ENCODE measurements around the gene PGM5. TPM values are rescaled to one million over a fixed set of nuclear protein-coding genes. Genes with fewer than 3 reads are reported as not detected.
"Not testable (repeated sequence)": the region's sequence is repeated elsewhere in the genome, so short reads cannot be mapped to it uniquely, and the experiment has no call there.

PGM5 gene
- total and polyA plus RNA-seq, 5 experiments from 2014 or later = not detected

DNA sequence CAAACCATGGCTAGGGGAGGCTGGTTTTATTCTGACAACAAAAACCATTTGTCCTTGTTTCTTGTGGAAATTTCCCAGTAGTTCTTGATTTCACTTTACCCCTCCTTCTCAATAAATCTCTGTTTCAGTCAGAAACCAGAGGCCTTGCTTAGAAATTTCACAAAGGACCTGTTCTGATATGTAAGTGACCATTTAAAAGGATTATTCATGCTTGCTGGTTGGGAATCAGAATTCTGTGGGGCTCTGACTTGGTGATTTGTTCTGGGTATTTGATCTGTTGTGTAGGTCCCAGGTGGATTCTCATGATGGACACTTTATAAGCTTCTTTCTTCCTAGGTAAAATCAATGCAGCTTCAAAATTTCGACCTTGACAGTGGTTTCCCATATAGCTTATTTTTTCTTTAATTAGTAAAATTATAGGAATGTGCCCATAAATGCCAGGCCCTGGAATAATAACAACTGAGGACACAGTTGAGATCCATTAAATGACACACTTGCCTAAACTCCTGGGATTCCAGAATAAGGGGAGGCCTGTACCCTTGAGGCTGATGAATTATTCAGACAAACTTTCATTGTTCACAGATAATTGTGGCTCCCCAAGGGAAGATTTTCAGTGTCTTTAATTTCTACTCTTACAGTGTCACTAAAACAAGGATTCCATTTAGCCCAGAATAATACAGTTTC lies 40.1 kb downstream of the PGM5 start:
- POLR2A ChIA-PET, H3K4me3 Mint-ChIP-seq, DNase-seq, H3K4me1 Mint-ChIP-seq, ATAC-seq, H3K9me3 Mint-ChIP-seq, H3K27ac Mint-ChIP-seq, H3K36me3 Mint-ChIP-seq: not testable (repeated sequence)
- peaks cover 0 to 10% (median 8%) of the 10 kb centered on the region in 5 donors for H3K27me3 Mint-ChIP-seq

DNA sequence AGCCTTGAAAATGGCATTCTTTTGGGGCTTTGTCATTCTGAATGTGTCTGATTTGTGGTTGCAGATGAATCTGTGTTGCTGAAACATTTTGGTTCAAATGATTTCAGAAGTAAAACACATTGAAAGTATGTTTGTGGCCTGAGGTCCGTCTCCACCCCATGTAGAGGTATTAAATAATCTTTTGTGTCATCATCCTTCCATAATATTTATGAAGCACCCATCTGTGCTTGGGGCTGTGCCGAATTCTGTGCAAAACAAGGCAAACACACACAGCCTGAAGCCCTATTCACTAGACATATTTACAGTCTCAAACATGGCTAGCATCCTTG lies 40.6 kb downstream of the PGM5 start:
- POLR2A ChIA-PET, H3K9me3 Mint-ChIP-seq, ATAC-seq, DNase-seq, H3K27ac Mint-ChIP-seq, H3K4me3 Mint-ChIP-seq, H3K36me3 Mint-ChIP-seq, H3K4me1 Mint-ChIP-seq: not testable (repeated sequence)
- H3K27me3 Mint-ChIP-seq = peaks cover 0 to 10% (median 8%) of the 10 kb centered on the region in 5 donors

DNA sequence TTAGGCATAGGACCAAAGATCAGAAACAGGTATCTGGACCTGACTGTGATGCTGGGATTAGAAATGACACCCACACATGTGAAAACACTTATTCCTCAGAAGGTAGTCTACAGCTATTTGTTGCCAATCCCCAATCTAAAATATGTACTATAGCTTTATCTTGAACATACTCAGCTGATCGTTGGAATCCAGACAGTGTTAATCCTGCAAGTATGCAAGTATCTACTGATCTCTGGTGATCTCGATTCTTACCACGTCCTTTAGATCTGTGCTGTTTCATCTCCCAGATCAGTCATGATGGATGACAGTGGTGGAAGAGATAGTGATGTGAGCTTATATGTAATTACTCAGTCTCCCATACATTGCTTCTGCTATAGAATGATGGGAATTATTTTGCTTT lies 41.4 kb downstream of the PGM5 start:
- H3K36me3 Mint-ChIP-seq, H3K4me3 Mint-ChIP-seq, H3K27ac Mint-ChIP-seq, DNase-seq, H3K4me1 Mint-ChIP-seq, H3K9me3 Mint-ChIP-seq, ATAC-seq, POLR2A ChIA-PET: not testable (repeated sequence)
- H3K27me3 Mint-ChIP-seq = peaks cover 0 to 10% (median 8%) of the 10 kb centered on the region in 5 donors

DNA sequence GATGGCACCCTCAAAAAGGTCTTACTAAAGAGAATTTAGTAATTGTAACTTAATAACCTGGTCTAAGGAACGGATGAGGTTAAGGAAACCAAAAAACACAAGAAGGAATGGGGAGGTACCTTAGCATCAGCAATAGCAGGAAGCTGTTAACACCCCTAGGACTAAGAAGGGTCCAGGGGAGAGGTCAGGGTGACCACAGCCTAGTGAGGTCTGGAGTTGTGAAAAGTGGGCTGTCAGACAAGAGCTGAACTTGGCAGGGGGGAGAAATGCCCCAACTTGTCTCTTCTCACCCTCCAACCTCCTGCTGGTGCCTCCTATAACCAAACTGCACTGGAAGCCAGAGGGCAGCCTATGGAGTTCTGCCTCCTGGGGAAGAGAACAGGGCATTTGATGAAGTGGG lies 41.9 kb downstream of the PGM5 start:
- H3K36me3 Mint-ChIP-seq, POLR2A ChIA-PET, H3K4me1 Mint-ChIP-seq, H3K4me3 Mint-ChIP-seq, H3K9me3 Mint-ChIP-seq, ATAC-seq, DNase-seq, H3K27ac Mint-ChIP-seq: not testable (repeated sequence)
- peaks cover 0 to 10% (median 8%) of the 10 kb centered on the region in 5 donors for H3K27me3 Mint-ChIP-seq

DNA sequence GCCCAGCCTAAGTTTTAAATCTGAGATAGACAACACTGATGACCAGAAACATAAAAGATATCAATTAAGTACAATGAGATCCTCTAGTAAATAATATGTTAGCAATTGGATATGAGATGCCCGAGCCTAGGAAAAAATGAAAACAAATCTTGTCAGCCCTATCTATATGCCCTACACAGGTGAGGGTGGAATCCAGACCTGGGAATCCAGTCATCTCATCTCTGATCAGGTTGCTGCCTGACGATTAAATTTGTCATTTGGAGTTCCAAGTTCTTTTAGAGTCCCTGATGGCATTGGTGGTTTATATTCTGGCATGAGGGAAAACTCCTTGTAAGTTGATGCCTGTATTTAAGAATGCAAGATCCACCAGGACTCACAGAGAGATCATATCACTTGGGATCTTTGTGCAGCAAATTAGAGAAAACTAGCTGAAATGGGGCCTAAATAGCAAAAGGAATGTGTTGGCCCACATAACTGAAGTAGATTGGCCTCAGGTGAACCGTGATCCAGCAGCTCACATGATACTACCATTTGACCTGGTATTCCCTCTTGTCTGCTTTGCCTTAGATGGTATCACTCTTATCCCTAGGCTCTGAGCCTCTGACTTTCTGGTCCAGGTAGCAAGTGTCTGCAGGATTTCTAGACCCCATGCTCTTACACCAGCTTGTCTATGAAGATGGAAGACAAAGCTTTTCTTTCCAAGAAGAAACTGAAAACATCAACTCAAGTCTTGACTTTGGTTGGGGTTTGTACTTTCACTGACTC lies 48.2 kb downstream of the PGM5 start:
- POLR2A ChIA-PET, H3K4me1 Mint-ChIP-seq, H3K4me3 Mint-ChIP-seq, DNase-seq, H3K36me3 Mint-ChIP-seq, H3K27ac Mint-ChIP-seq, ATAC-seq, H3K9me3 Mint-ChIP-seq: not testable (repeated sequence)
- peaks cover 0 to 19% (median 7%) of the 10 kb centered on the region in 5 donors for H3K27me3 Mint-ChIP-seq

DNA sequence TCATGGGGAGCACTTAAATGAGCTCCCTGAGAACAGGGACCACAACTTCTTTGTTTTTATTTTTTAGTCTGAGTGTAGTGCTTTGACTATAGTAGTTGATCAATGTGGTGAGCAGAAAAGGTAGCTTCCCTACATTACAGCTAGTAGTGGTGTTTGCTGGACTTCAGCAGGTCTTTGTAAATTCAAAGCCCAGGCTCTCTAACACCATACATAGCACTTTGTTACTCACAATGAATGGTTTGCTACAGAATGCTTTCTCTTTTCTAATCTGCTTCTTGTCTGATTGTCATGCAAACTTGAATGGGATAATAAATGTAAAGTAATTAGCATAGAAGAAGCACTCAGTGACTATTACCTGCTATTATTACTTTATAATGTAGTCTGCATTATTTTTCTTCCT lies 55.5 kb downstream of the PGM5 start:
- H3K4me3 Mint-ChIP-seq, H3K27ac Mint-ChIP-seq, H3K4me1 Mint-ChIP-seq, POLR2A ChIA-PET, ATAC-seq, DNase-seq, H3K9me3 Mint-ChIP-seq, H3K36me3 Mint-ChIP-seq: not testable (repeated sequence)
- H3K27me3 Mint-ChIP-seq = peaks cover 0 to 10% (median 2%) of the 10 kb centered on the region in 5 donors

DNA sequence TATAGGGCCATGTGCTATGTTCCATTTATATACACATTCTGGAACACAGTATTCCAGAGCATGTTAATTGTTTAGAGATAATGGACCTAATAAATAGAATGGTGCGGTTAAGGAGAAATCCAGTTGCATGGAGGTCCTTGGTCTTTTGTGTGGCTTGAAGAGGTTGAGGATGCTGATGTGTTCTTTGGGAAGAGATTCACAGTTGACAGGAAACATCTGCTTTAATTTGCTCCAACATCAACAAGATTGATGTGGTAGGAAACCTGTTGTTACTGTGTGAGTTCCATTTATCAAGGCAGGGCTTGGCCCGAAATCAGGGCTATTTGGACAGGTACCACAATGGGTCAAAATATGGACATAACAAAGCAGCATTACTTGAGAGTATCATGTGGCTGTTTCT lies 56.3 kb downstream of the PGM5 start:
- H3K36me3 Mint-ChIP-seq, H3K4me3 Mint-ChIP-seq, H3K27ac Mint-ChIP-seq, DNase-seq, POLR2A ChIA-PET, ATAC-seq, H3K4me1 Mint-ChIP-seq, H3K9me3 Mint-ChIP-seq: not testable (repeated sequence)
- H3K27me3 Mint-ChIP-seq = peaks cover 0 to 15% (median 2%) of the 10 kb centered on the region in 5 donors

DNA sequence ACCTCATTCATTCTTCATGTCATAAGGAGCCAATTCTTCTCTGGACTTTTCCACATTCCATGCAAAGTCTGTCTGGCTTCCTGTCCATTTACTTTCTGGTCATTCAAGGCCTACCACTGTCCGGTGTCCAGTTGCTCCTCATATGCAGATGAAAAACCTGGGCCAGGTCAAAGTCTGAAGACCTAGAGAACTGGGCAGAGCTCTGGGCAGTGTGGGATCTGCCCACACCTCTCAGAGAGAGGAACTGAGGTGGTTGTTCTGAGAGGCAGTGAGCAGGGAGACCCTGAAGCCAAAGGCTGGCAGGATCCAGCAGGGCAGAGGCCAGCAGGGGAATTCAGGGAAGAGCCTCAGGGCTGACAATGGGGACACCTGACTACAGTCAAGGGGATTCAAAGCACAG lies 58.7 kb downstream of the PGM5 start:
- DNase-seq, H3K9me3 Mint-ChIP-seq, H3K27ac Mint-ChIP-seq, ATAC-seq, POLR2A ChIA-PET, H3K36me3 Mint-ChIP-seq, H3K4me3 Mint-ChIP-seq, H3K4me1 Mint-ChIP-seq: not testable (repeated sequence)
- H3K27me3 Mint-ChIP-seq = peaks cover 0 to 26% (median 8%) of the 10 kb centered on the region in 5 donors

DNA sequence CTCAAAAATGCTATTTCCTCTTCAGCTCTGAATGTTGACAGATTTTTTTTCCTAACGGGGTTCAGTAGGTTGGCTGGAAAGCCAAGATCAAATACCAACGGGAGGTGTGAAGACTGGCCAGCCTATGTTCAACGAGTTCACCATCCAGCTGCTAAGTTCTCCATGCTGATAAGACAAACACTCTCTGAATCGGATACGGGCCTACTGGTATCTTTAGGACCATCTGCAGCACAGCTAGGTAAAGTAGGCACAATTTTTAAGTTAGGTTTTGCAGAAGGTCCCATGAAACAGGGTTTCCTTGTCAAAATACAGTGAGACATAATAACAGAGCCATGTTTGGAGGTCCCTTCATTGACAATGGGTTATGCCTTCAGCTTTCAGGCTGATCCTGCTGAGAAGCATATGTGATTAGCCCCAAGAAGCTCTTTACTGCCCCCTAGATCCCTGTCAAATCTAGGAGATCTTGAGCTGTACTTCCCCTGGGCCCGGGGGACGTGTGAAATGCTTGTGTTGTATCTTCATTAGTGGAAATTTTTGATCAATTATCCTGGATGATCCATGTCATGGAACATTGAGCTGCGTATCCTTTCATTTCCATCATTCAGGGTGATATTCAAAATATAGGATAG lies 60.6 kb downstream of the PGM5 start:
- POLR2A ChIA-PET = no interaction called here
- peaks cover 0 to 42% (median 10%) of the 10 kb centered on the region in 5 donors for H3K27me3 Mint-ChIP-seq
- DNase-seq = no peak
- ATAC-seq = no peak
- H3K36me3 Mint-ChIP-seq = no peaks in the 10 kb centered on the region
- H3K4me1 Mint-ChIP-seq = no peaks in the 10 kb centered on the region
- no peak overlapping the region for H3K4me3 Mint-ChIP-seq
- H3K27ac Mint-ChIP-seq = no peak overlapping the region
- H3K9me3 Mint-ChIP-seq = no peaks in the 10 kb centered on the region

DNA sequence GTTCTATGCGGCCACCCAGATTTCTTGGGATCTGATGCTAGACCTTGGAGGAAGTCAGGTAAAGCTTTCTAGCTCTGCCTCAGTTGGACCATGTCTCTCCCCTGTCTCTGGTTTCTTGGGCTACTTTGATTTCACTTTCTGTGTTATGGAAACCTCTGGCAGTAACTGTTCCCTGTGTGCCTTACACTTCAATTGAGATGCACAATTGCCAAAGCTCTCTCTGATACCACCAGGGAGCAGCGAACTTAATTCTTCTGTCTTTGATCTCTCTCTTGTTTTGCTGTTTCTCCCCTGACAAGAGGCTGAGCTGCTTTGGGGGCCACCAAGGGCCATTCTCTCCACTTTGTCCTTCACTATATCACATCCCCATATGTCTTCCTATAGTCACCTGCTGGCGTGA lies 61.4 kb downstream of the PGM5 start:
- H3K27ac Mint-ChIP-seq = no peak overlapping the region
- ATAC-seq = no peak
- H3K36me3 Mint-ChIP-seq = no peaks in the 10 kb centered on the region
- POLR2A ChIA-PET = no interaction called here
- H3K9me3 Mint-ChIP-seq = peaks cover 0 to under 1% (median 0%) of the 10 kb centered on the region in 9 donors
- no peak for DNase-seq
- peaks cover 0 to 44% (median 12%) of the 10 kb centered on the region in 5 donors for H3K27me3 Mint-ChIP-seq
- H3K4me1 Mint-ChIP-seq = no peaks in the 10 kb centered on the region
- H3K4me3 Mint-ChIP-seq = no peak overlapping the region

DNA sequence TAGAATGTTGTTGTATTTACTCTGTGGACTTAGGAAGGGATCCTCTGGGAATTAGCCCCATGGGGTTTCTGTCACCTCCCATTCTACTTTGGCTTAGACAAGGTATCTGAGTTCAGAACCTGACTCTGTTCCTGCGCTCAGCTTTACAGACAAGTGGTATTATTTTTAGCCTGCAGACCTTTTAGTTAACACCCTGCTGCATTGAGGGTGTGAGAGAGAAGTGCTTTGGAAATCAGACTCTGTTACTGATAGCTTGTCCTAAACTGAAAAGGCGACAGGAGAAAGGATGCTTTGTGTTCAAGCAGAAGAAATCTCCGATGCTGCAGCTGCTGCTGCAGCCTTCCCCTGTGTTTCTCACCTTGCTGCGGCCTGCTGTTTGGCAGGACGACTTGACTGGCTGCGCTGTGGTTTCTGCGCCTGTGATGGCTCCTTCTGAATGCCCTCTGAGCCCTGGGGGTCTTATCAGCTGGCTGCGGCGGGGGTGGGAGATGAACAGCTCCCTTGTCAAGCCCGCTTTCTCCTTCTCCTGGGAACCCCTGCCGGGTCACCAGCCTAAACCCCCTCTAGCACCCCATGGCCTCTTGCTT lies 61.9 kb downstream of the PGM5 start:
- Mint-ChIP-seq H3K4me3 (no peak overlapping the region), H3K9me3 (peaks cover 0 to 5% (median 0%) of the 10 kb centered on the region in 9 donors), H3K36me3 (no peaks in the 10 kb centered on the region), H3K27ac (no peak overlapping the region), H3K4me1 (no peaks in the 10 kb centered on the region), H3K27me3 (peaks cover 0 to 49% (median 13%) of the 10 kb centered on the region in 5 donors)
- ATAC-seq (no peak), DNase-seq (no peak)
- POLR2A ChIA-PET = no interaction called here

DNA sequence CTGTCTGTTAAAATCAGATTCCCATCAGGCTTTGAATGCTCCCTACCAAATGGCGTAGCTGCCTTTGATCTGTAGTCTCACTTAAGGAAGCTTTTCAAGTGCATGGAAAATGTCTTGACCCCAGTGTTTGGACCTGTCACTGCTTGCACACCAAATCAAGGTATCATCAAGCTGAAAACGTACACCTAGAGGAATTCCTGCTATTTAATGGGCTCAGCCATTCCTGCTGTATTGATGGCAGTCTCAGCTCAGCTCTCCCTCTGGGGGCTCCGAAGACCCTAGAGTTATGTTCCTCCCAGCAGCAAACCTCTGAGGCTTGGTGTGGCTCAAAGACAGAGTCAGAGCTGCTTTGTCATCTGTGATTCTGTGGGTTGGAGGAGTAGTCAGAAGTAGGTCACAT lies 63.5 kb downstream of the PGM5 start:
- no peak for DNase-seq
- H3K27me3 Mint-ChIP-seq = peaks cover 4 to 65% (median 13%) of the 10 kb centered on the region in 5 donors
- H3K4me3 Mint-ChIP-seq = no peak overlapping the region
- peaks cover 0 to 3% (median 0%) of the 10 kb centered on the region in 3 donors for H3K36me3 Mint-ChIP-seq
- H3K27ac Mint-ChIP-seq = no peak overlapping the region
- H3K9me3 Mint-ChIP-seq = peaks cover 0 to 5% (median 0%) of the 10 kb centered on the region in 9 donors
- no peak for ATAC-seq
- POLR2A ChIA-PET = no interaction called here
- H3K4me1 Mint-ChIP-seq = no peaks in the 10 kb centered on the region

DNA sequence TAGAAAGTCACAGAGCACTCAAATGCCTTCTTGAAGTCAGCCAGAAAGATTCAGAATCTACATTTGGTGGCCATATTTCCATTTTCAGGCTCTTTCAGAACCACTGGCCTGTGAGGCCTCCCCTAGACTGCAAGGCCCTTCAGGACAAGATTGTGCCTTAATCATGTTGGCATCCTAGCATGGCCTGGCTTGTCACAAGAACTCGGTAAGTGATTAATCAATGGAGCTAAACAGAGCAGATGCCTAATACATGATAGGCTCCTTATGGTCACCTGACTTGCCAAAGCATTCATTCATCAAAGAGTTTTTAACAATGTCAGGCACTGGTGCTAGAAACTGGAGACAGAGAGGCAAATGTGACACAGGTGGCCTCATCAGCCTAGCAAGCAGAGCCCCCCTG lies 70.3 kb downstream of the PGM5 start:
- peaks cover 0 to 5% (median 0%) of the 10 kb centered on the region in 9 donors for H3K9me3 Mint-ChIP-seq
- peaks cover 0 to 3% (median 0%) of the 10 kb centered on the region in 3 donors for H3K36me3 Mint-ChIP-seq
- H3K27ac Mint-ChIP-seq = no peak overlapping the region
- peaks cover 4 to 29% (median 7%) of the 10 kb centered on the region in 5 donors for H3K27me3 Mint-ChIP-seq
- DNase-seq (no peak), ATAC-seq (no peak)
- no peaks in the 10 kb centered on the region for H3K4me1 Mint-ChIP-seq
- H3K4me3 Mint-ChIP-seq = no peak overlapping the region
- POLR2A ChIA-PET = no interaction called here
